ENCODE data around the gene GGA2. TPM values are rescaled to one million over a fixed set of nuclear protein-coding genes. Genes with fewer than 3 reads are reported as not detected.

GGA2 gene
- total and polyA plus RNA-seq, 2 donors (not counting 1 experiment from before 2014, with no cell fraction given): 19.5 to 29.6 TPM

GRCh38 chr16:23423496-23424049 is 86.7 kb downstream of the GGA2 start:
- no peak for TF ChIP-seq EZH2 (IDR thresholded peaks at IDR 0.05; ENCODE audit: low read length, missing control alignments)
- TF ChIP-seq, protein P1, sequence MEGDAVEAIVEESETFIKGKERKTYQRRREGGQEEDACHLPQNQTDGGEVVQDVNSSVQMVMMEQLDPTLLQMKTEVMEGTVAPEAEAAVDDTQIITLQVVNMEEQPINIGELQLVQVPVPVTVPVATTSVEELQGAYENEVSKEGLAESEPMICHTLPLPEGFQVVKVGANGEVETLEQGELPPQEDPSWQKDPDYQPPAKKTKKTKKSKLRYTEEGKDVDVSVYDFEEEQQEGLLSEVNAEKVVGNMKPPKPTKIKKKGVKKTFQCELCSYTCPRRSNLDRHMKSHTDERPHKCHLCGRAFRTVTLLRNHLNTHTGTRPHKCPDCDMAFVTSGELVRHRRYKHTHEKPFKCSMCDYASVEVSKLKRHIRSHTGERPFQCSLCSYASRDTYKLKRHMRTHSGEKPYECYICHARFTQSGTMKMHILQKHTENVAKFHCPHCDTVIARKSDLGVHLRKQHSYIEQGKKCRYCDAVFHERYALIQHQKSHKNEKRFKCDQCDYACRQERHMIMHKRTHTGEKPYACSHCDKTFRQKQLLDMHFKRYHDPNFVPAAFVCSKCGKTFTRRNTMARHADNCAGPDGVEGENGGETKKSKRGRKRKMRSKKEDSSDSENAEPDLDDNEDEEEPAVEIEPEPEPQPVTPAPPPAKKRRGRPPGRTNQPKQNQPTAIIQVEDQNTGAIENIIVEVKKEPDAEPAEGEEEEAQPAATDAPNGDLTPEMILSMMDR (conservative IDR thresholded peaks at IDR 0.05 in 1 of 2, IDR thresholded peaks at IDR 0.05 in 1 of 2; ENCODE audit: low read depth in 1 of 2, low read length in 2 of 2): no peak
- peaks cover 10% of the 10 kb centered on the region for H3K4me1 ChIP-seq (ENCODE audit: control insufficient read depth, extremely low read depth, insufficient read depth, low read length)
- no peaks in the 10 kb centered on the region for H4K20me1 ChIP-seq (ENCODE audit: control insufficient read depth, extremely low read depth, insufficient read depth, low read length)
- DNase-seq (ENCODE audit: low read depth in 2 of 2): peak; percentile 96 to 99
- H3K27ac ChIP-seq (ENCODE audit: insufficient read depth, low read length): peak overlapping the region; percentile 78
- H3K36me3 ChIP-seq (ENCODE audit: control insufficient read depth, insufficient read depth, low read length): no peaks in the 10 kb centered on the region
- no peaks in the 10 kb centered on the region for H3K27me3 ChIP-seq (ENCODE audit: control insufficient read depth, insufficient read depth, low read length)
- H3K4me3 ChIP-seq (replicated peaks in 1 of 4; ENCODE audit: control extremely low read depth in 1 of 4, insufficient read depth in 1 of 4, low read depth in 3 of 4, low read length in 4 of 4): no peak overlapping the region
- peak overlapping the region; percentile 58 for H3K4me2 ChIP-seq (ENCODE audit: extremely low read depth, insufficient read depth, low read length)
- no peaks in the 10 kb centered on the region for H3K79me2 ChIP-seq (ENCODE audit: control insufficient read depth, insufficient read depth, low read length)
- peak overlapping the region; percentile 72 for H2AFZ ChIP-seq (ENCODE audit: low read length)
- no peak overlapping the region for H3K9ac ChIP-seq (ENCODE audit: insufficient read depth, low read length)
- no peaks in the 10 kb centered on the region for H3K9me3 ChIP-seq (ENCODE audit: control insufficient read depth, insufficient read depth, low read depth, low read length)

GRCh38 chr16:23420011-23420410 is 90.3 kb downstream of the GGA2 start:
- peaks cover 10% of the 10 kb centered on the region for H3K4me1 ChIP-seq (ENCODE audit: control insufficient read depth, extremely low read depth, insufficient read depth, low read length)
- peaks cover 3% of the 10 kb centered on the region for H3K36me3 ChIP-seq (ENCODE audit: control insufficient read depth, insufficient read depth, low read length)
- H3K4me3 ChIP-seq (replicated peaks in 1 of 4; ENCODE audit: control extremely low read depth in 1 of 4, insufficient read depth in 1 of 4, low read depth in 3 of 4, low read length in 4 of 4): no peak overlapping the region
- no peak overlapping the region for H3K9ac ChIP-seq (ENCODE audit: insufficient read depth, low read length)
- DNase-seq (ENCODE audit: low read depth in 2 of 2): peak in 1 of 2 donors; percentile 50
- H4K20me1 ChIP-seq (ENCODE audit: control insufficient read depth, extremely low read depth, insufficient read depth, low read length): no peaks in the 10 kb centered on the region
- H3K79me2 ChIP-seq (ENCODE audit: control insufficient read depth, insufficient read depth, low read length): no peaks in the 10 kb centered on the region
- H3K9me3 ChIP-seq (ENCODE audit: control insufficient read depth, insufficient read depth, low read depth, low read length): no peaks in the 10 kb centered on the region
- H2AFZ ChIP-seq (ENCODE audit: low read length): no peak overlapping the region
- H3K27me3 ChIP-seq (ENCODE audit: control insufficient read depth, insufficient read depth, low read length): no peaks in the 10 kb centered on the region
- no peak overlapping the region for H3K4me2 ChIP-seq (ENCODE audit: extremely low read depth, insufficient read depth, low read length)
- TF ChIP-seq, protein P1 (conservative IDR thresholded peaks at IDR 0.05 in 1 of 2, IDR thresholded peaks at IDR 0.05 in 1 of 2; ENCODE audit: low read depth in 1 of 2, low read length in 2 of 2): no peak
- no peak for TF ChIP-seq EZH2 (IDR thresholded peaks at IDR 0.05; ENCODE audit: low read length, missing control alignments)
- H3K27ac ChIP-seq (ENCODE audit: insufficient read depth, low read length): no peak overlapping the region

- no peak overlapping the region for H3K27ac ChIP-seq (ENCODE audit: insufficient read depth, low read length)
- H3K9ac ChIP-seq (ENCODE audit: insufficient read depth, low read length): no peak overlapping the region
- H3K9me3 ChIP-seq (ENCODE audit: control insufficient read depth, insufficient read depth, low read depth, low read length): no peaks in the 10 kb centered on the region
Measured at GRCh38 chr16:23416816-23417215, 93.5 kb downstream of the GGA2 start.

More at GRCh38 chr16:23416816-23417215, 93.5 kb downstream of the GGA2 start:
- no peaks in the 10 kb centered on the region for H3K79me2 ChIP-seq (ENCODE audit: control insufficient read depth, insufficient read depth, low read length)
- H3K36me3 ChIP-seq (ENCODE audit: control insufficient read depth, insufficient read depth, low read length): peaks cover 9% of the 10 kb centered on the region
- H2AFZ ChIP-seq (ENCODE audit: low read length): no peak overlapping the region
- no peak overlapping the region for H3K4me2 ChIP-seq (ENCODE audit: extremely low read depth, insufficient read depth, low read length)
- no peaks in the 10 kb centered on the region for H3K27me3 ChIP-seq (ENCODE audit: control insufficient read depth, insufficient read depth, low read length)
- H3K4me3 ChIP-seq (replicated peaks in 1 of 4; ENCODE audit: control extremely low read depth in 1 of 4, insufficient read depth in 1 of 4, low read depth in 3 of 4, low read length in 4 of 4): no peak overlapping the region
- TF ChIP-seq, protein P1 (conservative IDR thresholded peaks at IDR 0.05 in 1 of 2, IDR thresholded peaks at IDR 0.05 in 1 of 2; ENCODE audit: low read depth in 1 of 2, low read length in 2 of 2): no peak
- no peak for TF ChIP-seq EZH2 (IDR thresholded peaks at IDR 0.05; ENCODE audit: low read length, missing control alignments)
- H3K4me1 ChIP-seq (ENCODE audit: control insufficient read depth, extremely low read depth, insufficient read depth, low read length): no peaks in the 10 kb centered on the region
- DNase-seq (ENCODE audit: low read depth in 2 of 2): no peak
- H4K20me1 ChIP-seq (ENCODE audit: control insufficient read depth, extremely low read depth, insufficient read depth, low read length): no peaks in the 10 kb centered on the region
